ENCODE results near the gene KRTAP29-1. TPM values are rescaled to one million over a fixed set of nuclear protein-coding genes. Genes with fewer than 3 reads are reported as not detected.
"Not testable (repeated sequence)": the region's sequence is repeated elsewhere in the genome, so short reads cannot be mapped to it uniquely, and the experiment has no call there.

KRTAP29-1 gene, protein sequence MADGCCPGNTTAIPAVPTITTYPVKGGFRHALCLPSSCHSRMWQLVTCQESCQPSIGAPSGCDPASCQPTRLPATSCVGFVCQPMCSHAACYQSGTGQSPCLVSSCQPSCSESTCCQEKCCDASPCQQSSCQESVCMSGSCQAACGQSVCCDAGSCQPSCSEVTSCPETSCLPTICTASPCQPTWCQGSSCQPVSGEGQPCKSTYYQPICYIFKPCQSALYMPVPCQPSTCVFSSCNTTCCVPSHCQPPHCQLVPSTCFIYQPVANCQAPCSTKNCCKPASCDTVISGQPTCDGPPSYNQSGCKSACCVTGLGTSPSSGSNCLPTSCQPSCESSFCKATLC
- total RNA-seq (2014; rRNA removed; shearing (Covaris generic)), result not detected in 2 replicates

- in situ Hi-C loops (cut with HindIII; ENCODE audit: low sequenced_read_pairs), result no loop called here
- peak; percentile 99 for DNase-seq (ENCODE audit: low spot score)
These were observed at the start of gene KRTAP29-1 for GRCh38 chr17:41301916-41302901. Gene KRTAP29-1, minus strand, starts transcription at chr17:41302851. Its CDS starts 0 bp downstream, at chr17:41302851.

DNA sequence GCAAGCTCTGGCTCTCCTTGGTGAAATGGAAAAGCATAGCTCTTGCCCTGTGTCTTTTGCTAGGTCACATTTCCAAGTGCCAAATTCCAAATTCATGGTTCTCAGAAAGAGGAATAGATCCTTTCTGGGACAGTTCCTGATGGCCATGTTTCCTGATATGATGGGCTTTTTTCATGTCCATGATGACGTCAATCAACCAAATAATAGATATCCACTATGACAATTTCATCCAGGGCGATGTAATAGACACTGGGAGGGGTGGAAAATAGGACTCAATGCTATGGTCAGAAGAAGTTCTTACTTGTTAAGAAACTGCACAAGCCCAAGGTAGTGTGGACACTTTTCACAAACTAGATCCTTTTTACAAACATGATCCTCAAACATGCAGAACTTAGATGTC is 48.5 kb upstream of the KRTAP29-1 start:
- in situ Hi-C loops (cut with HindIII; ENCODE audit: low sequenced_read_pairs), result no loop called here
- no peak for DNase-seq (ENCODE audit: low spot score)

GRCh38 chr17:41350381-41350878 is 47.8 kb upstream of the KRTAP29-1 start, which contains the start of gene KRT33A:
Gene KRT33A, minus strand, starts transcription at chr17:41350828. Its CDS starts 61 bp downstream, at chr17:41350767.
- DNase-seq (ENCODE audit: low spot score); in situ Hi-C loops (cut with HindIII; ENCODE audit: low sequenced_read_pairs): not testable (repeated sequence)

- DNase-seq (ENCODE audit: low spot score), result no peak
- in situ Hi-C loops (cut with HindIII; ENCODE audit: low sequenced_read_pairs), result no loop called here
These were observed 45.5 kb upstream of the KRTAP29-1 start for GRCh38 chr17:41347869-41348760.

DNA sequence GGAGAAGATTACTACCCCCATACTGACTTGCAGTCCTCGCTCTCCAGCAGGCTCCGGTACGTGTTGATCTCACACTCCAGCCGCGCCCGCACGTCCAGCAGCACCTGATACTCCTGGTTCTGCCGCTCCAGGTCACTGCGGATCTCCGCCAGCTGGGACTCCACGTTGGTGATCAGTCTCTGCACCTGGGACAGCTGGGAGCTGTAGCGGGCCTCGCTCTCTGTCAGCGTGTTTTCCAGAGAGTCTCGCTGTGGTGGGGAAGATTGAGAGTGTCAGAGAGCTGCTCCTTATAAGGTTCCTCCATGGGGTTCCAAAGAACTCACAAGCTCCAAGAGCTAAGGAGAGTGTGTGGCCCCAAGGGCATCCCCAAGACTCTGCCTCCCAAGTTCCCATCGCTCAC is 43.8 kb upstream of the KRTAP29-1 start:
- DNase-seq (ENCODE audit: low spot score); in situ Hi-C loops (cut with HindIII; ENCODE audit: low sequenced_read_pairs): not testable (repeated sequence)

GRCh38 chr17:41345992-41346391 is 43.3 kb upstream of the KRTAP29-1 start:
- no peak for DNase-seq (ENCODE audit: low spot score)
- in situ Hi-C loops (cut with HindIII; ENCODE audit: low sequenced_read_pairs), result no loop called here

DNA sequence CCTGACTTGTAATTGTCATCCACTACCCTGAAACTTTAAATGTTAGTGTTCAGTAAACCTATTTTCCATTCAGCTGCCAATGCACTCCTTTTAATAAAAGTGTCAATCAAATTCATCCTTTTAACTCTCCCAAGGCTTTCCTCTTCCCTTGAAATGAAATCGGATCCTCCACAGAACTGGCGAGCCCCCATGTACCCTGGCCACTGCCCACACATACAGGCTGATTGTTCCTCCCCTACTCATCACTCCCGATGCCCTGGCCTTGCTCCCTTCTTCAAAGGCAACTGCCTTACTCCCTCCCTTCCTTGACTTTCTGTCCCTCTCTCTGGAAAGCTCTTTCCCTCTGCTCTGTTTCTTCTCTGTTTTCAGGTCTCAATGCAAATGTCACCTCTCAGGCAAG is 40.4 kb upstream of the KRTAP29-1 start:
- in situ Hi-C loops (cut with HindIII; ENCODE audit: low sequenced_read_pairs), result no loop called here

DNA sequence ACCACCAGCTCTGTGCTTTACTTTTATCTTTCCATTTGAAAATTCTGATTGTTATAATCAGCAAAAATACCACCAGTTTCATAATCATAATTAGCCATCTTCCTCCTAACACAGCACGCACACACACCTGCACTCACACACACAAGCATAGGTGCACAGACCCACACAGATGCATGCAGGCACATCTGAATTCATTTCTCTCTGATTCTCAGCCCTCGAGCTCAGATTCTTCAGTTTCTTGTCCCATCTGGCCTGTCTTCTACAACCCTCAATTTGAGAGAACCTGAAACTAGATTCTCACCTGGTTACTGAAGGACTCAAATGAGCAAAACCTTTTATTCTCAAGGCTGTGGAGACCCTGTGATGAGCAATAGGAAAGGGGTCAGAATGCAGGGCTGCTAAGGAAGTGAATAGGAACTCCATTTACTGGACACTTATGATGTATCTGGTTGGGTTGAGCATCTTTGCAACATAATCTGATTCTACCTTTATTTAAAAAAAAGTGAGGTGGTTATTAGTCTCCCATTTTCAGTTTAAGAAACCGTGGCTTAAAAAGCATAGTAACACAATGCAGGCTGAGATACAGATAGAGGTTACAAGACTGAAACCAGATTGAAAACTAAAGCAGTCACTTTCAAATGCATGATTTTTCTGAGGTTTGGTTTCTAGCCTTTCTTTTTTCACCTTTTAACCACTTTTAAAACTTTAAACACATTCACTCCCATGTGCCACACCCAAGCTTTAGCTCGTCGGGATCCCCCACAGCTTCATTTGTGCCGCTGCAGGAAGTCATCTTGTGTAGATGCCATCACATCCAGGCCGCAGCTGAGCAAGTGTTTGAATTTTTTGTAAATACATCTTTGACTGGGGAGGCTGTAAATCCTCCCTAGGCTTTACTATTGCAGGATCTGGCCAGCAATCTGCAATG is 38.5 kb upstream of the KRTAP29-1 start:
- no peak for DNase-seq (ENCODE audit: low spot score)
- in situ Hi-C loops (cut with HindIII; ENCODE audit: low sequenced_read_pairs), result no loop called here

More for the DNA sequence above, 40.4 kb upstream of the KRTAP29-1 start:
- DNase-seq (ENCODE audit: low spot score), result no peak

- DNase-seq (ENCODE audit: low spot score), result no peak
- in situ Hi-C loops (cut with HindIII; ENCODE audit: low sequenced_read_pairs), result no loop called here
These were observed 37.8 kb upstream of the KRTAP29-1 start for GRCh38 chr17:41340494-41340893.

DNA sequence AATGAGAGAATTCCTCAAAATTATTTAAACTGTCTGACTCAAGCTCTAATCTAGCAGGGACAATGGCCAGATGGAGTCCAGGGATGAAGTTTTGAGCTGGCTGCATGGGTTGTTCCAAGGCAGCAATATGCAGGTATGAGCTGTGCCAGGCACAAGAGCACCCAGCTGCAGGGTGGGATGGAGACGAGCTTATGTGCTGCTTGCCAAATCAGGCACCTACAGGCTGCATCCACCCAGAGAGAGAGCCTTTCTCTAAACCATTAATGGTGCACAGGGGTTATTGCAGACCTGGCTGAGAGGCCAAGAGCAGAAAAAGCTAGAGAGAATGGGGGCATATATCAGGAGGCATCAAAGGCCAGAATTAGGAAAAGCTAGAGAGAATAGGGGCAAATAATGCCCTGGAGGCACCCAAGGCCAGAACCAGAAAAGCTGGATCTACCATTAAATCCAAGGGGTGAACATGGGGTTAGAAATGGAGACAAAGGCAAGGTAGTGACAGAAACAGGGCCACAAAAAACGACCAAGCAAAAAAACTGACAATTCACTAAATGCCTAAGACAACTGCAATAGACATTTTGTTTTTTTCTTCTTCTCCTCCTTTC is 37.0 kb upstream of the KRTAP29-1 start:
- DNase-seq (ENCODE audit: low spot score), result no peak
- in situ Hi-C loops (cut with HindIII; ENCODE audit: low sequenced_read_pairs), result no loop called here

GRCh38 chr17:41338961-41339485 is 36.4 kb upstream of the KRTAP29-1 start:
- no peak for DNase-seq (ENCODE audit: low spot score)
- in situ Hi-C loops (cut with HindIII; ENCODE audit: low sequenced_read_pairs), result no loop called here

- DNase-seq (ENCODE audit: low spot score), result no peak
- in situ Hi-C loops (cut with HindIII; ENCODE audit: low sequenced_read_pairs), result no loop called here
These were observed 33.1 kb upstream of the KRTAP29-1 start for GRCh38 chr17:41335747-41336146.

DNA sequence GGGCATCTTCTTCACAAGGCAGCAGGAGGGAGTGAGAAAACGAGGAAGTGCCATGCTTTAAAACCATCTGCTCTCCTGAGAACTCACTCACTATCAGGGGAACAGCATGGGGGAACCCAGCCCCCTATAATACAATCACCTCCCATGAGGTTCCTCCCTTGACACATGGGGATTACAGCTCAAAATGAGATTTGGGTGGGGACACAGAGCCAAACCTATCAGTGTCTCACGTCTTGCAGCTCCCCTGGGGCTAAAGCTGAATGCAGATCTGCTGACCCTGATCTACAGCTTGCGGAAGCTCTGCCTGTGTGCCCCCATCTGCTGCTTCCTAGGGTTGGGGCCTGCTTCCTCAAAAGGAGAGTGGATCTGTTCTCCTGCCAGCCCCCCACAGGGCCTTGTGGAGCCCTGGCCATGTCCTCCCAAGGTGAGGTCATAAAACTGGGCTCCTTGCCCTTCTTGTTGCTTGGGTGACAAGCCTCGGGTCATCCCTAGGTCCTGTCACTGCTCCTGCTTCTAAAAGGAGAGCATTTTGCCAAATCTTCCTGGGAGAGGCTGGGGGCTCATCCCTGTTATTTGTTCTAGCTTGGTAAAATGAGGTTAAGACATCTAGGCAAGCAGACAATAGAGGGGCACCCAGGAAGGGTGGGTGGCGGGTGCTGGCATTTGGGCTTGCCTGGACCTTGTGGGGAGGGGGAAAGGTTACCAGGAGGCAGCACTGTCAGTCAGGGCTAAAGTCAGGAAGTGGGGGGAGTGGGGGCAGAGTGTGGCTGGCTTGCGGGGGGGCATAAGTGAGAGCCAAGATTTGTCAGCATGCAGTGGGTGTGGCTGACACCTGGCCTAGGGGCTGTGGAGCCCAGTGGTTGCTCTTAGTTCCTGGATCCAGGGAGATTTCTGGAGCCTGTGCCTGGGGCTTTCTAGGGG is 32.0 kb upstream of the KRTAP29-1 start:
- in situ Hi-C loops (cut with HindIII; ENCODE audit: low sequenced_read_pairs), result no loop called here
- peak; percentile 9 for DNase-seq (ENCODE audit: low spot score)

GRCh38 chr17:41333836-41334235 is 31.2 kb upstream of the KRTAP29-1 start:
- DNase-seq (ENCODE audit: low spot score), result no peak

GRCh38 chr17:41333098-41333497 is 30.4 kb upstream of the KRTAP29-1 start:
- DNase-seq (ENCODE audit: low spot score), result no peak

More at GRCh38 chr17:41333836-41334235, 31.2 kb upstream of the KRTAP29-1 start:
- in situ Hi-C loops (cut with HindIII; ENCODE audit: low sequenced_read_pairs), result no loop called here

GRCh38 chr17:41332239-41332638 is 29.6 kb upstream of the KRTAP29-1 start:
- no peak for DNase-seq (ENCODE audit: low spot score)
- in situ Hi-C loops (cut with HindIII; ENCODE audit: low sequenced_read_pairs), result no loop called here

More at GRCh38 chr17:41333098-41333497, 30.4 kb upstream of the KRTAP29-1 start:
- in situ Hi-C loops (cut with HindIII; ENCODE audit: low sequenced_read_pairs), result no loop called here

Data from G401 (cell line).